Liver (tissue), 3 donors: ENCODE measurements around the gene RETREG3.
A peak's percentile ranks its signal among the peaks of the same experiment; 100 is the strongest.

Source experiments
- ATF3 ChIP-seq: IDR thresholded peaks from 2 replicates; pipeline ENCODE4 v1.6.1; 2016; ENCODE audit warnings: antibody characterized with exemption
- CTCF ChIP-seq: fragments of 150-350 bp; IDR thresholded peaks from 2 replicates; pipeline ENCODE4 v1.5.1; 2017; ENCODE audit warnings: improper control_type of control experiment, low read depth, low read length; ENCODE audit not compliant: missing input control
- EGR1 ChIP-seq, 2 donors: IDR thresholded peaks; 2 replicates each; pipeline ENCODE4 v1.6.1; 2016 to 2018; ENCODE audit warnings: antibody characterized with exemption in 2 of 2, low read depth in 2 of 2
- FOXA1 ChIP-seq: IDR thresholded peaks from 2 replicates; pipeline ENCODE4 v1.6.1; 2016; ENCODE audit warnings: antibody characterized with exemption
- GABPA ChIP-seq, 2 donors: IDR thresholded peaks in 1 of 2; conservative IDR thresholded peaks in 1 of 2; 2 replicates each; pipeline ENCODE4 v1.6.1; 2016; ENCODE audit warnings: antibody characterized with exemption in 2 of 2, mild to moderate bottlenecking in 1 of 2, moderate library complexity in 1 of 2
- HNF4G ChIP-seq: IDR thresholded peaks from 2 replicates; pipeline ENCODE4 v1.6.1; 2016; ENCODE audit warnings: antibody characterized with exemption
- MAX ChIP-seq: IDR thresholded peaks from 2 replicates; pipeline ENCODE4 v1.6.1; 2016; ENCODE audit warnings: antibody characterized with exemption
- RAD21 ChIP-seq, 2 donors: IDR thresholded peaks; 2 replicates each; pipeline ENCODE4 v1.6.1; 2016; ENCODE audit warnings: antibody characterized with exemption in 2 of 2, mild to moderate bottlenecking in 2 of 2
- REST ChIP-seq: IDR thresholded peaks from 2 replicates; pipeline ENCODE4 v1.6.1; 2016; ENCODE audit warnings: antibody characterized with exemption, mild to moderate bottlenecking
- RXRA ChIP-seq, 2 donors: IDR thresholded peaks; 2 replicates each; pipeline ENCODE4 v1.6.1; 2017 to 2018; ENCODE audit warnings: antibody characterized with exemption in 2 of 2, mild to moderate bottlenecking in 1 of 2
- TAF1 ChIP-seq: conservative IDR thresholded peaks from 2 replicates; pipeline ENCODE4 v1.6.1; 2016; ENCODE audit warnings: antibody characterized with exemption, mild to moderate bottlenecking
- donor health status: healthy.
- donor health status: healthy.

- TF ChIP-seq CTCF (no peak), RAD21 (IDR thresholded peaks at IDR 0.05) (no peak), REST (no peak), ATF3 (no peak), MAX (peak; percentile 64), EGR1 (IDR thresholded peaks at IDR 0.05; ENCODE audit: low read depth in 2 of 2) (no peak), FOXA1 (no peak), GABPA (IDR thresholded peaks at IDR 0.05 in 1 of 2, conservative IDR thresholded peaks at IDR 0.05 in 1 of 2) (no peak), RXRA (IDR thresholded peaks at IDR 0.05) (peak; percentile 46 to 62), TAF1 (no peak), HNF4G (no peak)
These were observed 73.2 kb downstream of the RETREG3 start, which contains the start of gene NAGLU for GRCh38 chr17:42536048-42536371.
